HG03439 (cell line): ENCODE data around the gene SCAPER.
"Not testable (repeated sequence)": the region's sequence is repeated elsewhere in the genome, so short reads cannot be mapped to it uniquely, and the experiment has no call there.

Source experiments
- ATAC-seq: cut with Tn5 transposase; IDR thresholded peaks from one replicate; pipeline ENCODE4 v1.9.1; 2021; ENCODE audit warnings: mild to moderate bottlenecking, moderate library complexity; ENCODE audit not compliant: unreplicated experiment

The SCAPER gene

DNA sequence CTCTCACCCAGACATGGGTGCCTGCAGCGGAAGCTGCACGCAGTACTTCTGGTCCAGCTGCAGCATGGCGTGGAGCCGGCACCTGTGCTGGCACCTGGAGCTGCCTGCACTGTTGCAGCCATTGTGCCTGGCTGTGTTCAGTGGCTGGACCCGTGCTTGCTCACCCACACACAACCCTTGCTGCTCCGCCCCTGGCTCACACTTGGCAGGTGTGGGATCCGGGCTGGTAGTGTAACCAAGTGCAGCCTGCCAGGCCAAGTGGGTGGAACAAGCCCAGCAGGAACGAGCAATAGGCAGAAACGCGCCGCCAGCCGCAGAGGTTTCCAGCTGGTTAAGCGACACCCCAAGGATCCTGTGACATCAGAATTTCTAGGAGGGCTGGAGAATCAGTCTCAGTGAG lies 11.2 kb upstream of the SCAPER start:
- ATAC-seq: no peak

DNA sequence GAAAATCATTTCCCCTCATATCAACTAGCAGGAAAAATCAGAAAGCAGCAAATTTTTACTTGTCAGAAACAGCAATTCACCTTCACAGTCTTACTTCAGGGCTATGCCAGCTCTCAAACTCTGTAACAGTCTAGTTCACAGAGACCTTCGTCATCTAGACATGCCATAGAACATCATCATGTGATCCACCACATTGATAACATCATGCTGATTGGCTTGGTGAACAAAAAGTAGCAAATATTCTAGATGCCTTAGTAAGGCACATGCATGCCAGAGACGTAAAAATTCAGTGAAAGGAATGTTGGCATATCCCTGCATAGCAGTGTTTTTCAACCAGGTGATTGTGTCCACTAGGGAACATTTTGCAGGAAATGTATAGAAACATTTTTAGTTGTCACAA lies 8.6 kb upstream of the SCAPER start:
- ATAC-seq: no peak

DNA sequence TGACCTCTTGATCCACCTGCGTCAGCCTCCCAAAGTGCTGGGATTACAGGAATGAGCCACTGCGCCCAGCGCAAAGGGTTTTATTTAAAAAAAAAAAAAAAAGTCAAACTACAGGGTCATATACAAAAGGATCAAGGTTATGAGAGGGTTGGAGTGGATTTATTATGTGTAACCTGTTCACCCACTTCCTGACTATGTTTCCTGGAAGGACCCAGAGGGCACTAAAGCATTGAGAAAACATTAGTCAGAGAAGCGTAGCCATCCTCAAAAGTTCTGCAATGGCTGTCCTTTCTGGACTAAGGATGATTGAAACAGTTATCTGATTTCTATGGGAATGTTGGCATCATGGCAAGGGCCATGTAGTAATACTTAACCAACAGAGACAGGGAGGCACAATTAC lies 7.3 kb upstream of the SCAPER start:
- no peak for ATAC-seq

DNA sequence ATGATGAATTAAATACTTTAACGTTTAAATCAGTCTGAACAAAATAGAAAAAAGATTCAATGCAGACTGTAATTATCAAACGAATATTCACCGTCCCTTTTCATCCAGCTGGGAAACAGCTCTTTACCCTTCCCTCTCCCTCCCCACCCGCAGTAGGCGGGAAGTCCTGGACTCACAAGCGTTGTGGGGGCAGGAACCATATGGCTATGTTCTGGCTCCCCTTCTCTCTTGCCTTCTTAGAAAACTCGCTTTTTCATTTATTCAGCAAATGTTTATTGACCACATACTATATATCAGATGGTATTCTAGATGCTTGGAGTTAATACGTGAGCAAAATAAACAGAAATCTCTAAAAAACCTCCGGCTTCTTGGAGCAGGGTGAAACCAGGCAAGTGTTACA lies 715 bp upstream of the SCAPER start:
- no peak for ATAC-seq

DNA sequence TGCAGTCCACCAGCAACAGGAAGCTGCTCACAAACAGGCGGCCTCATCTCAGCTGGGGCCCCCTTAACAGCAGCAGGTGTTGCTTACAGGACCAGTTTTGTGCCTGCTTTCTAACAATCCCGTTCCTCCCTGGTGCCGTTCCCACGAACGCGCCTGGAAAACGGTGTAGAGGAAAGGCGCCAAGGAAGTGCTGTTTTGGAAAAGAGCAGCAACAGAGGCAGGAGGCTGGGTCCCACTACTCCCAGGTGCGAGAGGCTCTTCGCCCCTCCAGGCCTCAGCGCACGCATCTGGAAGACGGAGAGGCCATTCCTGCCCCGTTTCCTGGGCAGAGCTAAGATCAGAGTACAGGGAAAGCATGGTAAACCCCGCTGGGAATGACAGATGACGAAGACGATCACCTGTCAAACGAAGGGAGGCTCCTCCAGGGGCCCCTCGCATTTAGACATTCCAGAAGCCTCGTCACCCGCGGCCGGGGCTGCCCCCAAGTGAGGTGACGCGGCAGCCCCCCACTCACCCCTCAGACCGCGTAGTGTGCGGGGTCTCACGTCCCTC lies 603 bp downstream of the SCAPER start:
- ATAC-seq: peak; percentile 34

DNA sequence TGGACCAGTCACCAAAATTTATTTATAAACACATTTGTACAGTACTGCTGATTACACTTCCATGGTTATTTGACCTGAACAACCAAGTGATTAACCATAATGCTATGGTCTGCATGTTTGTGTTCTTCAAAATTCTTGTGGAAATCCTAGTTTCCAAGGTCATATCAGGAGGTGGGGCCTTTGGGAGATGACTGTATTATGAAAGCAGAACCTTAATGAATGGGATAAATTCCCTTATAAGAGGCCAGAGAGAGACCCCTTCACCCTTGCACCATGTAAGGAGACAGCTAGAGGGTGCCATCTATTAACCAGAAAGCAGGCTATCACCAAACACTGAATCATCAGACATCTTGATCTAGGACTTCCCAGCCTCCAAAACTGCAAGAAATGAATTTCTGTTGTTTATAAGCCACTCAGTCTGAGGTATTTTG lies 1.9 kb downstream of the SCAPER start:
- no peak for ATAC-seq

DNA sequence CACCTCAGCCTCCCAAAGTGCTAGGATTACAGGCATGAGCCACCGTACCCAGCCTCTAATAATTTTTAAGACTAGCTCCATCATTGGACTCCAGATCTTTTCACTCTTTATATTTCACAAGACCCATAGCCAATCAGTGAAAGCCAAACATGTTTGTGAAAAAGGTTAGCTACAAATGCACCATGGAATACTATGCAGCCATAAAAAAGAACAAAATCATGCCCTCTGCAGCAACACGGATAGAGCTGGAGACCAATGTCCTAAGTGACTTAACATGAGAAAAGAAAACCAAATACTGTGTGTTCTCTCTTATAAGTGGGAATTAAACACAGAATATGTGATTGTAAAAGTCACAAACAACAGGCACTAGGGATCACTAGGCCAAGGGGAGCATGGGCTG lies 3.2 kb downstream of the SCAPER start:
- ATAC-seq: no peak

DNA sequence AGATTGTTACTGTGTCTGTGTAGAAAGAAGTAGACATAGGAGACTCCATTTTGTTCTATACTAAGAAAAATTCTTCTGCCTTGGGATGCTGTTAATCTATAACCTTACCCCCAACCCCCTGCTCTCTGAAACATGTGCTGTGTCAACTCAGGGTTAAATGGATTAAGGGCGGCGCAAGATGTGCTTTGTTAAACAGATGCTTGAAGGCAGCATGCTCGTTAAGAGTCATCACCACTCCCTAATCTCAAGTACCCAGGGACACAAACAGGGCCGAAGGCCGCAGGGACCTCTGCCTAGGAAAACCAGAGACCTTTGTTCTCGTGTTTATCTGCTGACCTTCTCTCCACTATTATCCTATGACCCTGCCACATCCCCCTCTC lies 5.2 kb downstream of the SCAPER start:
- ATAC-seq: not testable (repeated sequence)

DNA sequence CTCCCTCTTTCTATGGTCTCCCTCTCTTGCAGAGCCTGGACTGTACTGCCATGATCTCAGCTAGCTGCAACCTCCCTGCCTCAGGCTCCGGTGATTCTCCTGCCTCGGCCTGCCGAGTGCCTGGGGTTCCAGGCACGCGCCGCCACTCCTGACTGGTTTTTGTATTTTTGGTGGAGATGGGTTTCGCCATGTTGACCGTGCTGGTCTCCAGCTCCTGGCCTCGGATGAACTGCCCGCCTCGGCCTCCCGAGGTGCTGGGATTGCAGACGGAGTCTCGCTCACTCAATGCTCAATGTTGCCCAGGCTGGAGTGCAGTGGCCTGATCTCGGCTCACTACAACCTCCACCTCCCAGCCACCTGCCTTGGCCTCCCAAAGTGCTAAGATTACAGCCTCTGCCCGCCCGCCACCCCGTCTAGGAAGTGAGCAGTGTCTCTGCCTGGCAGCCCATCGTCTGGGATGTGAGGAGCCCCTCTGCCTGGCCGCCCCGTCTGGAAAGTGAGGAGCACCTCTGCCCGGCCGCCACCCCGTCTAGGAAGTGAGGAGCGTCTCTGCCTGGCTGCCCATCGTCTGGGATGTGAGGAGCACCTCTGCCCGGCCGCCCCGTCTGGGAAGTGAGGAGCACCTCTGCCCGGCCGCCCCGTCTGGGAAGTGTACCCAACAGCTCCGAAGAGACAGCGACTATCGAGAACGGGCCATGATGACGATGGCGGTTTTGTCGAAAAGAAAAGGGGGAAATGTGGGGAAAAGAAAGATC lies 5.8 kb downstream of the SCAPER start:
- ATAC-seq: not testable (repeated sequence)

DNA sequence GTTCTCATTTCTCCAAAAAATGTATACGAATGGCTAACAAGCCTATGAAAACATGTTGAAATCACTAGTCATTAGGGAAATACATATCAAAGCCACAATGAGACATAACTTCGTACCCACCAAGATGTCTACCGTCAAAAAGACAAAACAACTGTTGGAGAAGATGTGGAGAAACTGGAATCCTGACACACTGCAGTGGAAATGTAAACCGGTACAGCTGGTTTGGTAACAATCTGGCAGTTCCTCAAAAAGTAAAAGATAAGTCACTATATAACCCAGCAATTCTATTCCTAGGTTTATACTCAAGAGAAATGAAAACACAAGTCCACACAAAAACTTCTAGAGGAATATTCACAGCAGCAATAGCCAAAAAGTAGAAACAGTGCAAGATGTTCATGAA lies 7.0 kb downstream of the SCAPER start:
- no peak for ATAC-seq

DNA sequence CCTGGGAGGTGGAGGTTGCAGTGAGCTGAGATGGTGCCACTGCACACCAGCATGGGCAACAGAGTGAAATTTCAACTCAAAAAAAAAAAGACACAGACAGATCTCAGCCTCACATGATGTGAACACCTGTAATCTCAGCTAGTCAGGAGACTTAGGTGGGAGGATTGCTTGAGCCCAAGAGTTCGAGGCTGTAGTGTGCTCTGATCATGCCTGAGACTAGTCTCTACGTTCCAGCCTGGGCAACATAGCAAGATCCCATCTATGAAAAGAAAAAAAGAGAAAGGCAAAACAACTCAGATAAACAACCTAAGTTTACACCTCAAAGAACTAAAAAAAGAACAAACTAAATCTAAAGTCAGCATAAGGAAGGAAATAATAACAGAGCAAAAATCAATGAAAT lies 11.0 kb downstream of the SCAPER start:
- ATAC-seq: no peak

DNA sequence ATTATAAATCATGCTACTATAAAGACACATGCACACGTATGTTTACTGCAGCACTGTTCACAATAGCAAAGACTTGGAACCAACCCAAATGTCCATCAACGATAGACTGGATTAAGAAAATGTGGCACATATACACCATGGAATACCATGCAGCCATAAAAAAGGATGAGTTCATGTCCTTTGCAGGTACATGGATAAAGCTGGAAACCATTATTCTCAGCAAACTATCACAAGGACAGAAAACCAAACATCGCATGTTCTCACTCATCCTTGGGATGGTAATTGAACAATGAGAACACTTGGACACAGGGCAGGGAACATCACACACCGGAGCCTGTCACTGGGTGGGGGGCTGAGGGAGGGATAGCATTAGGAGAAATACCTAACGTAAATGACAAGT lies 12.3 kb downstream of the SCAPER start:
- not testable (repeated sequence) for ATAC-seq

DNA sequence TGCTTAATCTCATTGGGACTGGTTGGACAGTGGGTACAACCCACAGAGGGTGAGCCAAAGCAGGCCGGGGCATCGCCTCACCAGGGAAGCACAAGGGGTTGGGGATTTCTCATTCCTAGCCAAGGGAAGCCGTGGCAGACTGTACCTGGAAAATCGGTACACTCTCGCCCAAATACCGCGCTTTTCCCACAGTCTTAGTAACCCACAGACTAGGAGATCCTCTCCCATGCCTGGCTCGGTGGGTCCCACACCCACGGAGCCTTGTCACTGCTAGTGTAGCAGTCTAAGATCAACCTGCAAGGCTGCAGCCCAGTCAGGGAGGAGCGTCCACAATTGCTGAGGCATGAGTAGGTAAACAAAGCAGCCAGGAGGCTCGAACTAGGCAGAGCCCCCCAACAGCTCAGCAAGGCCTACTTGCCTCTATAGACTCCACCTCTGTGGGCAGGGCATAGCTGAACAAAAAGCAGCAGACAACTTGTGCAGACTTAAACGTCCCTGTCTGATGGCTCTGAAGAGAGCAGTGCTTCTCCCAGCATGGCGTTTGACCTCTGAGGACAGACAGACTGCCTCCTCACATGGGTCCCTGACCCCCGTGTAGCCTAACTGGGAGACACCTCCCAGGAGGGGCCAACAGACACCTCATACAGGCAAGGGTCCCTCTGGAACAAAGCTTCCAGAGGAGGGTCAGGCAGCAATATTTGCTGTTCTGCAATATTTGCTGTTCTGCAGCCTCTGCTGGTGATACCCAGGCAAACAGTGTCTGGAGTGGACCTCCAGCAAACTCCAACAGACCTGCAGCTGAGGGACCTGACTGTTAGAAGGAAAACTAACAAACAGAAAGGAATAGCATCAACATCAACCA lies 17.6 kb downstream of the SCAPER start:
- not testable (repeated sequence) for ATAC-seq

DNA sequence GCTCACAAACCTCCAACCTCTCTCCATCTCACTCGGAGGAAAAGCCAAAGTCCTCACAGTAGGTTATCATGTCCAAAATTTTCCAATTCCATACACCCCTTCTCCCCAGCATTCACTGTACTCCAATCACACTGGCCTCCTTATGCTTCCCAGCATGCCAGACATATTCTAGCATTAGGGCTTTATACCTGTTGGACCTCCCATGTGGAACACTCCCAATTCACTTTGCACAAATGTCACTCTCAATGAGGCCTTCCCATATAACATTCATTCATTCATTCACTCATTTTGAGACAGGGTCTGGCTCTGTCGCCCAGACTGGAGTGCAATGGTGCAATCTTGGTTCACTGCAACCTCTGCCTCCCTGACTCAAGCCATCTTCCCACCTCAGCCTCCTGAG lies 19.9 kb downstream of the SCAPER start:
- ATAC-seq: no peak

DNA sequence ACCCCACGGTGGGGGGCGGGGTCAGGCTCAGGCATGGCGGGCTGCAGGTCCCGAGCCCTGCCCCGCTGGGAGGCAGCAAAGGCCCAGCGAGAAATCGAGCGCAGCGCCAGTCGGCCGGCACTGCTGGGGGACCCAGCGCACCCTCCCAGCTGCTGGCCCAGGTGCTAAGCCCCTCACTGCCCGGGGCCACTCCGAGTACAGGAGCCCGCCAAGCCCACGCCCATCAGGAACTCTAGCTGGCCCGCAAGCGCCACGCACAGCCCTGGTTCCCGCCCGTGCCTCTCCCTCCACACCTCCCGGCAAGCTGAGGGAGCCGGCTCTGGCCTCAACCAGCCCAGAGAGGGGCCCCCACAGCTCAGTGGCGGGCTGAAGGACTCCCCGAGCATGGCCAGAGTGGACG lies 29.2 kb downstream of the SCAPER start:
- no peak for ATAC-seq

DNA sequence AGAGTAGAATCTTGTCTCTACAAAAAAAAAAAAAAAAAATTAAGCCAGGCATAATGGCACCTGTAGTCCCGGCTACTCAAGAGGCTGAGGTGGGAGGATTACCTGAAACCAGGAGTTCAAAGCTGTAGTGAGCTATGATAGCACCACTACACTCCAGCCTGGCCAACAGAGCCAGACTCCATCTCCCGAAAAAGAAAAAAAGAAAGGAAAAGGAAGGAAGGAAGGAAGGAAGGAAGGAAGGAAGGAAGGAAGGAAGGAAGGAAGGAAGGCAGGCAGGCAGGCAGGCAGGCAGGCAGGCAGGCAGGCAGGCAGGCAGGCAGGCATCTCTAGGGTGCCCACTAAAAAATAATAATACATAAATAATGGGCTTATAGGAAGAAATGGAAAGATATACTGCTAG lies 32.1 kb downstream of the SCAPER start:
- ATAC-seq: not testable (repeated sequence)

DNA sequence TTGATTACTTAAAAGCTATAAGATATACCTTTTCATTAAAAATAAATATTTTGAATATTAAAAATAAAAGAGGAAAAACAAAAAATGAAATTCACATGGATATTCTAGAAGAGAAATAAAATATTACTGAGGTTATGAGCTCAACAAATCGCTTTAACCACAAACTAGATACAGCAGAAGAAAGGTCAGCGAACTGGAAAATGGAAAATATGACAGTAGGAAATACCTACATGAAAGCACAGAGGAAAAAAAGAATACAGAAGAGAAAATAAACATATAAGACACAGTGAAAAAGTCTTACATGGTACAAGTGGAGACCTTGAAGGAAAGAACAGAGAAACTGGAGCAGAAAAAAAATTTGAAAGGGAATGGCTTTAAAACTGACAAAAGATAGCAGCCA lies 33.2 kb downstream of the SCAPER start:
- no peak for ATAC-seq

DNA sequence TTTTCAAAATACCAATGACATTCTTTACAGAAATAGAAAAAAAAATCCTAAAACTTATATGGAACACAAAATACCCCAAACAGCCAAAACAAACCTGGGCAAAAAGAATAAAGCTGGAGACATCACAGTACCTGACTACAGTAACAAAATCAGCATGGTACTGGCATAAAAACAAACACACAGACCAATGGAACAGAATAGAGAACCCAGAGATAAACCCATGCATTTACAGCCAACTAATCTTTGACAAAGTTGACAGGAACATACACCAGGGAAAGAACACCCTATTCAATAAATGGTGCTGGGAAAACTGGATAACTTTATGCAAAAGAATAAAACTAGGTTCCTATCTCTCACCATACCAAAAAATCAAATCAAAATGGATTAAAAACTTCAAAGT lies 36.4 kb downstream of the SCAPER start:
- ATAC-seq: no peak

DNA sequence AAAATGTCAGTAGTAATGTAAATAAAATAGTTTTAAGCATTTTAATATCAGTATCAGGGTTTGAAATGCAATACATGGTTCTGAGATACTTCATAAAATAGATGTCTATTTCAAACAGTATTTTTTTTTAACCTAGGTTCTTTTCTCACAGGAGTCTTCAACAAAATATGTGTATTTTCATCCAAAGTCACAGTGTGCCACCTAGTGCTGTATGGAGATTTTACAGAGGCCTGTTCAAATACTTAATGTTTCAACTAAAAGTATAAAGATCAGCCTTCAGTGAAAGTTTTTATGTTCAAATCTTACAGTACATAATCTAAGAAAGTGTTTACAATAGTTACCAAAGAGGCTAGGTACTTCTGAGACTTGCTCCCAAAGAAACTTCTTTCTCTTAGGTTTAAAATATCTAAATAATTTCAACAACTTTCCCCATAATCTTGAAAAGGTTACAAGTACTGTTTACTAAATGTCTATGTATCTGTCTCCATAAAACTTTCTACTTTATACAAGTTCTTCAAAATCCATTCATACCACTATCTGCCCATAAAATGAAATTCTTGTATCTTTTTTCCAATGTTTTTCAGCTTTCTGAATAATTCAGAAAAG lies 38.3 kb downstream of the SCAPER start:
- ATAC-seq: no peak

DNA sequence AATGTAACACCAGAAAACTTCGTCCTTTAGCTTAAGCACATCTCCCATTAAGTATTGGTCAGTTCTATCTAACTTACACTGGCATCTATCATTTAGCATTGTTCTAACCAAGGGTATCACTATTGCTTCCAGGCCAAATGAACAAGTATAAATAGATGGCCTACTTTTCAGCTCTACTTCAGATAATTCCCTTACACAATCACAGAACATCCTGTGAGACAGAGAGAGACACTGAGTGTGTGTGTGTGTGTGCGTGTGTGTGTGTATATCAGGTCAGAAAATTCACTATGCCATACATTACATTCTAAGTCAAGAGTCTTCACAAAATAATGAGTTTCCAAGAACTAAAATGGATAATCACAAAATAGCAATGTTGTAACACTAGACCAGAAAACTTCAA lies 39.1 kb downstream of the SCAPER start:
- no peak for ATAC-seq

DNA sequence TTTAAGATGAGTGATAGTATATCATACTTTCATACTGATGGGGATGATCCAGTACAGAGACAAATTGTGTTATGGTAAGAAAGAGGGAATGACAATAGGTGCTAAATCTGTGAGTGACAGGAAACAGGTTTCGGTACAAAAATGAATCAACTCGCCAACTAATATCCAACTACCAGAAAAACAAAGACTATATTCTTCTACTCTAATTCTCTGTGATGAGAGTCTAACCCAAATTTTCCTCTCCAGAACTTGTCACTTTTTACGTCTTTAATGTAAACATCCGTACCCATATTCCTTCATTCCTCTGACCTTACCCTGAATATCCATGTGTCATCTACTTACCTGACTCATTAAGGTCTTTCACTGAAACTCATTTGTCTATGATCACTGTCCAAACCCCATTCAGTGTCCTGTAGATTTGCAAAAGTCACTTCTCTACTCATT lies 39.6 kb downstream of the SCAPER start:
- no peak for ATAC-seq

DNA sequence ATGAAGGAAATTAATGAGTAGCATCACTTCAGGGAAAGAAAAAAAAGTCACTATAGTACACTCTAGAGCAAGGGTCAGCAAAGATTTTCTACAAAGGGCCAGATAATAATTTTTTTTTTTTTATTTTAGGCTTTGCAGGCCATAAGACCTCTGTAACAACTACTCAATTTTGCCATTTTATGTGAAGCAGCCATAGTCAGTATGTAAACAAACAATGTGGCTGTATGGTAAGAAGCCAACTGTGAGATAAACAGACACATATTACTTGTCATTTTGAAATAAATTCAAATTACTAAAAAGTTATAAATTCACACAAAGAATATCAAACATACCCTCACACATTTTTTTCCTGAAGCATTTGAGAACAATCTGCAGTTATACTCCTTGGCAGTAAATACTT lies 40.6 kb downstream of the SCAPER start:
- ATAC-seq: no peak
